ENCODE data around the gene AK4.
A peak's percentile ranks its signal among the peaks of the same experiment; 100 is the strongest.

The AK4 gene

GRCh38 chr1:65256860-65257708, 109.1 kb downstream of the AK4 start:
- DNase-seq (ENCODE audit: low read depth) = no peak
- no peak for TF ChIP-seq CTCF (conservative IDR thresholded peaks at IDR 0.05; ENCODE audit: control insufficient read depth, insufficient read depth, low read depth, low read length)
- H3K4me3 ChIP-seq (ENCODE audit: control insufficient read depth, low read depth, low read length) = no peak overlapping the region

- TF ChIP-seq CTCF (conservative IDR thresholded peaks at IDR 0.05; ENCODE audit: control insufficient read depth, insufficient read depth, low read depth, low read length) = no peak
- no peak for DNase-seq (ENCODE audit: low read depth)
Measured at GRCh38 chr1:65258106-65258505, 110.1 kb downstream of the AK4 start.

GRCh38 chr1:65259816-65260215, 111.8 kb downstream of the AK4 start:
- no peak overlapping the region for H3K4me3 ChIP-seq (ENCODE audit: control insufficient read depth, low read depth, low read length)
- no peak for TF ChIP-seq CTCF (conservative IDR thresholded peaks at IDR 0.05; ENCODE audit: control insufficient read depth, insufficient read depth, low read depth, low read length)
- DNase-seq (ENCODE audit: low read depth) = no peak

More at GRCh38 chr1:65258106-65258505, 110.1 kb downstream of the AK4 start:
- no peak overlapping the region for H3K4me3 ChIP-seq (ENCODE audit: control insufficient read depth, low read depth, low read length)

GRCh38 chr1:65260851-65261473, 113.0 kb downstream of the AK4 start:
- peak; percentile 82 for DNase-seq (ENCODE audit: low read depth)
- no peak overlapping the region for H3K4me3 ChIP-seq (ENCODE audit: control insufficient read depth, low read depth, low read length)
- no peak for TF ChIP-seq CTCF (conservative IDR thresholded peaks at IDR 0.05; ENCODE audit: control insufficient read depth, insufficient read depth, low read depth, low read length)

GRCh38 chr1:65263286-65263685, 115.3 kb downstream of the AK4 start:
- no peak overlapping the region for H3K4me3 ChIP-seq (ENCODE audit: control insufficient read depth, low read depth, low read length)
- DNase-seq (ENCODE audit: low read depth) = no peak
- no peak for TF ChIP-seq CTCF (conservative IDR thresholded peaks at IDR 0.05; ENCODE audit: control insufficient read depth, insufficient read depth, low read depth, low read length)

GRCh38 chr1:65264197-65264929, 116.4 kb downstream of the AK4 start:
- peak; percentile 63 for DNase-seq (ENCODE audit: low read depth)
- TF ChIP-seq CTCF (conservative IDR thresholded peaks at IDR 0.05; ENCODE audit: control insufficient read depth, insufficient read depth, low read depth, low read length) = no peak
- peak overlapping the region; percentile 36 for H3K4me3 ChIP-seq (ENCODE audit: control insufficient read depth, low read depth, low read length)
